PC-9 (cell line): ENCODE data around the gene RPS17.

Experiments
- CTCF ChIP-seq: fragments of 200-600 bp; sonication (generic); conservative IDR thresholded peaks from 2 replicates; pipeline ENCODE4 v1.6.1; 2017; ENCODE audit warnings: mixed run types, antibody characterized with exemption, mild to moderate bottlenecking, moderate library complexity
- EZH2 ChIP-seq: fragments of 200-600 bp; sonication (generic); IDR thresholded peaks from 2 replicates; pipeline ENCODE4 v1.8.0; 2017; ENCODE audit warnings: antibody characterized with exemption, low read depth

- TF ChIP-seq EZH2 (no peak), CTCF (no peak)
These were observed 44.8 kb upstream of the RPS17 start for GRCh38 chr15:82585072-82585471.
